COLO829 (cell line): Measurements from ENCODE around the gene ATP6V1F.

Experiments
- DNase-seq: peaks from one replicate; pipeline ENCODE4 v3.0.0; 2012; ENCODE audit warnings: low spot score

ATP6V1F gene

DNA sequence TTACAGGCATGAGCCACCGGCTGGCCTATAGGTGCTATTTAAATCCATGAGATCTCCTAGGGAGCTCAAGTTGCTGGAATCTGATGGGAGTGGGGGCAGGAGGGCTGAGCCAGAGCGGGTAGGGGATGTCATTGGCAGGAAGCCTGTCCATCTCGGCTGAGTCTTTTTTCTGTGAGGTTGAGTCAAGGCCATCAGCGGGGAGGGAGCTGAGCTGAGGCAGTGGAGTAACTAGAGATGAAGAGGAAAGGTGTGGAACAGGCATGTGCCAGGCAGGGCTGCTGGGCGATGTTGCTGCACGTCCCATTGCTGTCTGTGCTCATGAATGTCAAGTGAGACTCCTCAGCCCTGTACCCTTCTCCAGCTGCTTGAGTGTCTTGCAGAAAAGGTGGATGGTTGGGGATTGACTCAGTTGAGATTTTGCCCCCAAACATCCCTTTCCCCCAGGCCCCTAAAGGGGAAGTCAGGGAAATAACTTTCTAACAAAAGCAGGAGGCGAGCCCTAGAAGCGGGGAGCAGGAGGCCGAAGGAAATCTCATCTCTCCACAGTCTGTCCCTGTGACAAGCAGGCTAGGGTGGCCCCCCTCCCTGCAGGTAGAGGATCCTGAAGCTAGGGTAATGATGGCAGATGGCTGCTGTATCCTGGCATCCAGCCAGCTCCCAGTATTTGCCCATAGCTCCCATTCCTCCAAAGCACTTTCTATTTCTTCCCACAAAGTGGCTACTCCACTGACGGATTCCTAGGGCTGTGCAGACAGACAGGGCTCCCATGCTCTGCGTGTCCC lies 5.4 kb downstream of the ATP6V1F start:
- DNase-seq: no peak

DNA sequence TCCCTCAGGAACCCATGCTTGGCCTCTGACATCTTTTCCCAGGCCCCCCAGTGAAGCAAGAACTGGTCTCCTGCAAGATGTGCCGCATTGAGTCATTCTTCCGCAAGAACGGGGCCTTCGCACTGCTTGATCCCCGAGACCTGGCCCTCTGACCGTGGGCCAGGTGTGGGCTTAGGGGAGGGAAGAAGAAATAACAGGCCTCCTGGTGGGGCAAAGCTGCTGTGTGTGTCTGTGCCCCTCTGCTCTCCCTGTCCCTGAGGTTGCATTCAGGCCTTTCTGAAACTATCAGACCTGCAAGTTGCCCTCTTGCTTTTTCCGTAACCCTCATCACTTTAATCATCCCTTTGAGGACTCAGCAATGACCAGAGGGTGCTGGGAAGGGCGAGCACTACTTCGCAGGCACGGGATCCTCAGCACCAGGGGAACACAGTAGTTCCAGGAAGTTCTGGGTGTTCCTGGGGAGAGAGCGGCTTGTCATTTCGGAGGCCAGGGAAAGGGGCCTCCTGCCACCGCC lies 6.0 kb downstream of the ATP6V1F start:
- no peak for DNase-seq

DNA sequence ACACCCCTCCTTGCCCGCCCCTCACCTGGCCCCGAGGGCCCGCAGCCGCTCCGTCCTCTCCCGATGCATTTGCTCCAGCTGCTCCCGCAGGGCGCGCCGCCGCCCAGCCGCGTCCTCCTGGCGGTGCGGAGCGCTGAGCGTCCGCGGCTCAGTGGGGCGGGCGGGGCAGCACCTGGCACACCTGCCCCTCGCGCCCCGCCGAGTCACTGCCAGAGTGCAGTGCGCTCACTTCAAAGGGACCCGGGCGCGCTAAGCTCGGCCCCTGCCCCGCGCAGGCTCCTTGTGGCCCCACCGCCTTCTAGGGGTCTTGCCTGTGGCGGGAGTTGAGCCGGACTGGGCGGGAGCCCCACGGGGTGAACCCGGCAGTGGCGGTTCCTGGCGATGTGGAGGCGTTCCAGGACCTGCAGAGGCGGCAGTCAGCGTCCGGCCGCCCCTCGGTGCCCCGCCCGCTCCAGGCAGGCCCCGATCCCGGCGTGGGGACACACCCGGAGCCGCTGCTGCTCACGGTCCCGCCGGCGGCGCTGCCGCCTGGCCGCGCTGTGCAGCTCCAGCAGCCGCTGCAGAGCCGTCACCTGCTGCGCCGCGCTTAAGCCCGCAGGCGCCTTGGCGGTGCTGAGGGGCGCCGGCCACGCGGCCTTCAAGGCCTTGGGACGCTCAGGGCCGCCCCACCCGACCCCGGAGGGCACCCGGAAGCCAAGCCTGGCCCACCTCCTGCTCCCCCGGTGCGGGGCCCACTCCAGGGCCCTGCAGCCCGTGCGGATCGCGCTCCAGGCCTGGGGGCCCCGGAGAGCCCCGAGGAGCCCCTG lies 6.7 kb downstream of the ATP6V1F start:
- no peak for DNase-seq

DNA sequence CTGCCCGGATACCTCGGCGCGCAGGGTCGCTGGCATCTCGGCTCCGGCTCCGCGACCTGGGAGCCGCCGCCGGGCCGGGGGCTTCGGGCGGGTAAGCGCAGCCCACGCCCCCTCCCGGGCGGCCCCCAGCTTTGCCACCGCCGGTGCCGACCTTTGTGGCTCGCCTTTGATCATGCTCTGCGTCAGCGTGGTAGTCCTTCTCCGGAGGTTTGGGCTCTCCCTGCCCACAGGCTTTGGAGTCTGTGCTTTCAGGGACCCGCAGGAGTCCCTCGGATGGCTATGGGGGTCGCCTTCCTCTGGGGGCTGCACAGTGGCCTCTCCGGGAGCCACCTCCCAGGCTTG lies 7.3 kb downstream of the ATP6V1F start:
- DNase-seq: no peak

DNA sequence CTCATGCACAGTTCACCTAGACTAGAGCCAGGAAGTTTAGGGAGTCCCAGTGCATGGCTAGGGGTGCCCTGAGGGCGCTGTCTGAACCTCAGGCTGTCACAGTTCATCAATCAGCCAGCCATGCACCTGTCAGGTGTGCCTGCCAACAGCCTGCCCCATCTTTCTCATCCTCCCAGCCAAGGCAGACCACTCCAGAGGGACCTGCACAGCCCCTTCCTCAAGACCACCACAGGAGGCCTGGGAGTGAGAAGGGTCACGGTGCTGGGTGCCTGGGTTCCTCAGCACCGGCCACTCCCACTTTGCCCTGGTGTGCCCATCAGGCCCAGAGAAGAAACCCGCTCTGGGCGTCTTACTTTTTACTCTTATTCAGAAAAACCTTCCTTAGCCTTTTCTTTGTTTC lies 8.4 kb downstream of the ATP6V1F start:
- no peak for DNase-seq

DNA sequence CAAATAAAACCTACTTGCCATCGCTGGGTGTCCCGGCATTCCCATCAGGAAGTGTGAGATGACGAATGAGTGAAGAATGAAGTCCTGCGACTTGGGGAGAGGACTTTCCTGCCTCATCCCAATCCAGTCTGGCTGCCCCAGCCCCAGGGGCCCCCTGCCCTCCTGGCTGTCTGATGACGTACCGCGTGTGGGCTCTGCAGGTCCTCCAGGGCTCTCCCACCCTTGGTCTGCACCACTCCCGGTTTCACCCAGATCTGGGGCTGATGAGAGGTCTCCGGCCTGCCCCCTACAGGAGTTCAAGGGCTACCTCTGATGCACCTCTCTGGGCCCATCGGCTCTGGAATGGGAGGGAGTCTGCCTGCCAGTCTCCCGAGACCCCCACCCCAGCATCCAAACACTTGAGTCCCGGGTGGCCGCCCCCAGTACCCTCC lies 9.8 kb downstream of the ATP6V1F start:
- DNase-seq: no peak

DNA sequence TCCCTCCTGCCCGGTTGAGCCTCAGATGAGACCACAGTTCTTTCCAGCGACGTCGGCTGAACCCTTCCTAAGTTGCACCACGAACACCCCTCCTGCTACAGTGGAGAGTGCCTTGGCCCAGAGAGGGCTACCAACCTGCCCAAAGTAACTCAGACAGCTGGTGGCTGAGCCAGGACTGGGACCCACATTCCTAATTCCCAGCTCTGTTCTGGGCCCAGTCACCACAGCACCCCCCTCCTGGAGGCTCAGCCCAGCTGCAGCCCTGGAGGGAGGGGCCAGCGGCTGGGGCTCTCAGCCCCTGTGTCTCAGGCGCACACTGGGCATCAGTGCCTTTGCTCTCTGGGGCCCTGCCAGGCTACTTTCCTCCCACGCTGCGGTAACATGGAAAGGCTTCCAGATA lies 10.6 kb downstream of the ATP6V1F start:
- DNase-seq: no peak

DNA sequence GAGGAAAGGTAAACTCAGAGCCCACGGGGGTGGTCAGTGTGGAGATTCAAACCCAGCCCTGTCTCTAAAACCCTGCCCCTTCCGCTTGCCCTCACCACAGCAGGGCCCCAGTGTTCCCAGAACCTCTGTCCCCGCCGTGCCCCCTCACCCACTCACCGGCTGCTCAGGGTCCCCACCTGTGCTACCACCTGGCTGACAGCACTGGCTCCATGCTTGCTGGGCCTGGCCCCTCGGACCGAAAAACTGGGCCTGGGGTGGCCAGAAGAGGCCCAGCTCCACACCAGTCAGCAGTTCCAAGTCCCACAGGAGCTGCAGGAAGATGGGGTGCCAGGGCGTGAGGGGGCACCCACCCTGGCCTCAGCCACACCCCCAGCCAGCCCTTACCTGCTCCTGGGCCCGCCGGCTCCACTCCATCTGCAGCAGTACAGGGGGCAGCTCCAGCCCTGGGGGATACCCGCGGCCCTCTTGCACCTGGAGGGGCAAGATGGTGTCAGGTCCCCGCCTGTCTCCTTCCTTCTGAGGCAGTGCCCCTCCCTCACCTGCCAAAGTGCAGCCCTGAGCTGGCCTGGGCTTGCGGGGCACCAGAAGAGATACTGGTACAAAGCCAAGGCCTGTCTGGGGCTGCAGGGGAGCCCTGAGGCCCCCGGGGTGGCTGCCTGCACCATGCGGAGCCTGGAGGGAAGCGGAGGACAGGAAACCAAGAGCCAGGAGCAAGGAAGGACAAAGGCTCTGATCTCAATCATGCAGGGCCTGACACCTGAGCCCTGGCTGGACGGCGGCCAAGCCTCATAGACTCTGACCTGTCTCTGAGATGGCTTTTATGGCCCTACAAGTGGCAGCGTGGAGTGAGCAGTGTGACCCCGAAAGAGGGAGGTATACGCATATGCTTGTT lies 11.7 kb downstream of the ATP6V1F start:
- DNase-seq: no peak

DNA sequence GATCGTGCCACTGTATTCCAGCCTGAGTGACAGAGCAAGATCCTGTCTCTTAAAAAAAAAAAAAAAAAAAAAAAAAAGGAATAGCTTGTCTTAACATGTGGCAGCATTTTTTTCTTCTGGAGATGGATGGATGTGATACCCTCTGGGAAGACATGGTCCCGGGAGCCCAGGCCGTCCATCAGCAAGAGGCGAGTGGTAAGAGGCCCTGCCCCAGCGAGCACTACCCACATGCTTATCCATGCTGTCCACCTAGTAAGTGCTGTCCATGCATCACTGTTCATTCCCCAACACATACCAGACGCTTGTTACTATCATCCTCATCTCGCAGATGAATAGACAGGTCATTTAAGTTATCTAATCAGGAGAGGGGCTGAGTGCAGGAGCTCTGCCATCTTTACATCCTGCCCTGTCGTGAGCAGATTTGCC lies 12.9 kb downstream of the ATP6V1F start:
- DNase-seq: no peak

DNA sequence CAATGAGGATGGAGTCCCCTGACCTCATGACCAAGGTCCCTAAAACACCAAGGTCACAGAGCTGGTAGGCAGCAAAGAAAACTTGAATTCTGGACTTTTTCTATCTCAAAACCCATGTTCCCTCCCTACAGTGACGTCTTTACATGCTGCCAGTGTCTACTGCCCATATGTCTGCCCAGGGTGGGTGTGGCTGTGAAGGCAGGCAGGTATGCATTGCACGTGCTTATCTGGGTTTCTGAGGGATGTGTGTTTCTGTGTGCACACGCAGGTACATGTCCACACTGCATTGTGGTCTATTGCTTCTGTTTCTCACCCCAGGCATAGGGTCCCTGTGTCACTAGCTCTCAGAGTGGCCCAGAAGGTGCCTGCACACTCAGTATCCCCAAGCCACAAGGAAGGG lies 13.5 kb downstream of the ATP6V1F start:
- no peak for DNase-seq

DNA sequence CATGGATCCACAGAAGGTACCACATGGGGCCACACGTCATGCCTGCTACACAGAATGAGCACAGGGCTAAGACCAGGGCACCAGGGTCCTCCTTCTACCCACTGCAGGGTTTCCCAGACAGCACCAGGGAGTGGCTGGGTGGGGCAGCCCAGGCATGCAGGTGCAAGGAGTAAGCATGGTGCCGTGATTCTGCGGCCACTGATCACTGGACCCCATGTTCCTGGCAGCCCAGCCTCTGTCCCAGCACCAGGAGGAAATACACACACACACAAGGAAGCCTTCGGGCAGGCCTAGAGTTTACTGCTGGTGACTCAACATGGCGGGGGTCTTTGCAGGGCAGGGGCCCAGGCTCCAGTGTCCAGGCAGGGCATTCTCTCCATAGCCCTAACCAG lies 13.9 kb downstream of the ATP6V1F start:
- DNase-seq: no peak

DNA sequence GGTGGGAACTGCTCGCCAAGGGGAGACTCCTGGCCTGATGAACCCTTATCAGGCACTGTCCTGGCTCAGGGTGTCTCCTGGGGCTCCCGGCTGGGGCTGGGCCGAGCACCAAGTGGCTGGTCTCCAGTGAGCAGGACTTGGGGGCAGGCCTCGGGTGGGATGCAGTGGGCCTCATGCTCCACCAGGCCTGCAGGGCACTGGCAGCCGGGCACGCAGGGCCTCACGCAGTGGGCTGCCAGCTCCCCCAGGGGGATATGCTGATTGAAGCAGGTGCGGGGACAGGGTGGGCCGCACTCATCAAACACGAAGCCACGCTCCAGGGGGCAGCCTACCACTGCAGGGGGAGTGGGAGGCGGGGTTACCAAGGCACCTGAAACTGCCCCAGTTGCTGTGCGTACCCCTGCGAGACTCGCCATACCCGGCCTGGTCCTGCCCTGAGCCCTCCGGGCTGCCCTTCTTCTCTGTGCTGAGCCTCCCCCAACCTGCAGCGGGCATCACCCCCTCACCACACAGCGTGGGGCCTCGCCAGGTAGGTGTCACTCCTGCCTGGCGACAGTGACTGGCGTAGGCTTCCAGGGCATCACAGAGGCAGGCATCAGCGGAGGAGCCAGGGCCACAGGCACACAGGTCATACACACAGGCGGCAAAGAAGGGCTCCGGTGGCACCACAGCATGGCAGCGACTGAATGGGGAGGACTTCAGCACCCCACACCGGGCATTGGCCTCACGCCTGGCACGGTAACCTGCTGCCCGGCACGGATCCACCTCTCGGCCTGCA lies 14.5 kb downstream of the ATP6V1F start:
- DNase-seq: no peak

DNA sequence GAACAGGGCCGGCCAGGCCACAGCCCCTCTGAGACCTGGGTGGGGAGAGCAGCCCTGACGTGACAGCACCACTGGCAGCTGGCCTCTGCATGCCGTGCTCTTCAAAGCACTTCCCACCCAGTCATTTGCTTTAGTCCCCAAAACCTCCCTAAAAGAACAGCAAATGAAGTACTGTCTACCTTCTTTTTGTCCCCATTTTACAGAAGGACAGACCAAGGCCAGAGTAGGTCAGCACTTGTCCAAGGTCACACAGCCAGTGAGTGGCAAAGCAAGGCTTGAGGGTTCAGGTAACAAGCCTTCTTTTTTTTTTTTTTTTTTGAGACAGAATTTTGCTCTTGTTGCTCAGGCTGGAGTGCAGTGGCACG lies 15.1 kb downstream of the ATP6V1F start:
- DNase-seq: no peak

DNA sequence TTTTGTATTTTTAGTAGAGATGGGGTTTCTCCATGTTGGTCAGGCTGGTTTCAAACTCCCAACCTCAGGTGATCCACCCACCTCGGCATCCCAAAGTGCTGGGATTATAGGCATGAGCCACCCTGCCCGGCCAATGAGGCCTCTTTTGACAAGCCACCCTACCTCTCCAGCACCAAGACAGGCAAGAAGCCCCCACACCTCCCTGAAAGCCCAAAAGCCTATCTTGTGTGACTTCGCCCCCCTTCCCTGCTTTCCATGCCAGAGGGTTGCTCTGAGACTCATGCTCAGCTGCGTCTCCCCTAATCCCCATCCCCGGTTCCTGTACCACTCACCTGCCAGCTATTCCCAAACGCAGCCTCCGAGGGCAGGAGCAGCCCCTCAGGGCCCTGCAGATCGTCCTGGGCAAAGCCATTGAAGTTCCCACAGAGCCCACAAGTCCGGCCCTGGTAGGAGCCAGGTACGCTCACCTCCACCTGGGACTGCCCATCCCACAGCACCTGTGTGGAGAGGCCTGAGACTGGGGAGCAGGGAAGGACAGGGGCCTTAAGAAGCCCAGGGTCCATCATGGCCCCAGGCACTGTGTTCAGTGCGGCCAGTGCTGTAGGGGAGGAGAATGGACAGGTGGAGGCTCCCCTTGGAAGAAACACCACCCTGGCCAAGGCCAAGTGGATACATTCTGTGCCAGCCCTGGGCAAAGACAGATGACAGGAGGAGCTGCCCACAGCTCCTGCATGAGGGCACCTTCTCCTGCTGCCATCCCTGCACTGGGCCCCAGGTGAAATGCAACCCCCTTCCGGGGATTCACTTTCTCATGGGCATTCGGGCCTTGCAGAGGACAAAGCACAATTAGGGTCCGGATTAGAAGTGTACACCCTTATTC lies 15.8 kb downstream of the ATP6V1F start:
- DNase-seq: no peak

DNA sequence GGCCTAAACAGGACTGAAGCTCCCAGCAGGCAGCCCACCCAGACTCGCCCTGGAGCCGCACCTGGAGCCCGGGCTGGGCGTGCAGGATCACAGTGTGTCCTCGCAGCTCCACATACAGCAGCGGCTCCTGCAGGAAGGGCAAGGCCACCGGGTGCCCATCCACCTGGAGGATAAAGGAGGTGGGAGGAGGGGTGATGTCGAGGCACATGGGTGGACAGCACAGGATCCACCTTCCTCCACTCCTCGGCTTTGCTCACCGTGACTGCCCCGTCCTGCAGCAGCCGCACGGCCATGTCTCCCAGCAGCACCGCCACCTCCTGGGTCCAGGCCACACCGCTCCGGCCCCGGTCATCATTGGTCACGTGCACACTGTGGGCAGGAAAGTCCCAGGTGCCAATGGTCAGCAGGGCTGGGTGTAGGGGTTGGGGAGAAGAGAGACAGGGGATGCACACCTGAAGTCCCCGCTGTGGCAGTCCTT lies 16.8 kb downstream of the ATP6V1F start:
- DNase-seq: no peak

DNA sequence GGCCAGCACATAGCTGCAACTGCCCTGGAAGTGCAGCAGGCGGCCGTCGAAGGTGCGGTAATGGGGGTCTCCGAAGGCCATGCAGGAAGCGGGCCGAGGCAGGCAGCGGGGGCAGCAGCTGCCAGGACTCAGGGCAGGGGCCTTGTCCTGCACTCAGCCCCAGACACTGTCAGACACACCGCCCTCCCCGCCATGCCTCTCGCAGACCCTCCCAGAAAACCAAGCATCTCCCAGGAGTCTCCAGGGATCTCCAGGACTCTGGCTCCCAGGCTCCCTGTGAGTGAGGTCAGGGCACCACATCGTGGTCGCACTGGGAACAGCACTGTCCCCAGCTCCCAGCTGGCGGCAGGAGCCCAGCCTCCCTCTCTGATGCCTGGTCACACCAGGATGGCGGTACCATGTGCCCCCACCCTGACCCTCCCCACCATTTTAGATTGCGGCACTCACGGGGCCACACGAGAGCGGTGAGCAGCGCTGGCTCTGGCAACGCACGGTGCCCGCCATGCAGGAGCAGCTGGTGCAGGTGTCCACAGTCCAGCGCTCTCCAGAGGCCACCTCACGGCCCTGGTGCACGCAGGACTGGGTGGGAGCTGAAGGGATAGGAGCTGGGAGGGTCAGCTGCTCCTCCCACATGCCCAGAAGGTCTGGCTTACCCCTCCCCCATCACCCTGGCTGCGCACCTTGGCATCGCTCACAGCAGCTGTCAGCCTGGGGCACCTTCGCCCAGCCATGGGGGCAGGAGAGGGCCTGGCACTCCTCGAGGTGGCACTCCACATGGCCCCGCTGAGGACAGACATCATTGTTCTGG lies 17.5 kb downstream of the ATP6V1F start:
- peak; percentile 97 for DNase-seq

DNA sequence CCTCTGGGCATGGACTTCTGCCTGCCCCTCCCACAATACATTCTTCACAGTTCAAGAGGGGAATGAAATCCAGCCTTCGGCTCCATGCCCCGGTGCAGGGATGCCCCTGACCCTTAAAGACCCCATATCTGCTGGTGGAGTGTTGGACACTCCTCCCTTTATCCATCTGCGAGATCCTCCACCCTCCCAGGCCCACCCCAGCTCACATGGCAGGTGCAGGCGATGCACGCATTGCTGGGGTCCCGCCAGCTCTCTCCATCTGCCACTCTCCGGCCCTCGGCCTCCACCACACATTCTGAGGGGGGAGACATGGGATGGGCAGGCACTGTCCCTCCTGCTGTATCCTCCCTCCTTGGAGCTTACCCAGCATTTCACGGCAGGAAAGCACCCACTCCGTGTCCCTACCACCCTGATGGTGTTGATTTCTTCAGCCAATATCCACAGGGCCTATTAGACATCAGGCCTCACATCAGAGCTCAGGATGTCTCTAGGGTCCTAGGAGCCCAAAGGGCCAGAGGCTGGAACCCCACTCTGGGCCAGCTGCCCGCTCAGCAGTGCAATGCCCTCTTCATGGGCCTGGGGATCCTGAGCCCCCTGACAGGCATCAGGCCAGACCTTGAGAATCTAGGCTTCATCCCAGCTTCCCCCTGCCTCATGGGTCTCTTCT lies 18.3 kb downstream of the ATP6V1F start:
- no peak for DNase-seq

DNA sequence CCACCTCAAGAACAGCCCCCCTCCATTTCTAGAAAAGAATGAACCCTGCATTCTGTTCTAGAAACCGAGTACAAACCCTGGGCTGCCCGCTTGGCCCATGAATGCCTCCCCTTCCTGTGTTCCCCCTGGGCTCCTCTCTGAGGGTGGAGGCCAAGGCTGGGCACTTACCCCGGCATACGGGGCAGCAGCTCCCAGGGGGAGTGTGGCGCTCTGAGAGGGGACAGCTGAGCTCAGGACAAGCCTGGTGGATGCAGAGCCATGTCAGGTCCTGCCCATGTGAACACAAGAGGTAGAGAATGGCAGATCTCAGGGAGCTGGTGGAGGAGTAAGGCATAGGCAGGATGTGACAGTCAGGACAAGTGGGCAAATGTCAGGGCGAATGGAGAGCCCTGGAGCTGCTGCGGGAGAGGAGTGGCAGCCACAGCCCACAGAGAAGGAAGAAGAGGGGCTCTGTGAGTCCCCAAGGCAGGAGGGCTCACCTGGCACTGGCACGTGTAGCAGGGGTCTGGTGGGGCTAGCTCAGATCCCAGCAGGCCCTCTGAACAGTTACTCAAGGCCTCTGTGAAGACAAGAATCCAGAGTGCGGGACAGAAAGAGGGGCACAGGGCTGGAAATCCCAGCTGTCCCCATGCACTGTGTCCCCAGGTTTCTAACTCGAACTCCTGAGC lies 18.9 kb downstream of the ATP6V1F start:
- no peak for DNase-seq
